GM10266 (cell line): Measurements from ENCODE around the gene LRRC17.

Source experiments
- DNase-seq: peaks from one replicate; pipeline ENCODE4 v3.0.0; 2012; ENCODE audit errors: extremely low spot score
- CTCF ChIP-seq: IDR thresholded peaks from 2 replicates; pipeline ENCODE4 v1.5.1; 2012; ENCODE audit warnings: mild to moderate bottlenecking, low read depth; ENCODE audit not compliant: control insufficient read depth, insufficient read depth; ENCODE audit errors: missing control alignments

LRRC17 gene

GRCh38 chr7:102927312-102927933, 14.6 kb downstream of the LRRC17 start:
- no peak for TF ChIP-seq CTCF
- DNase-seq: no peak

- no peak for TF ChIP-seq CTCF
- DNase-seq: no peak
These were observed 19.0 kb downstream of the LRRC17 start for GRCh38 chr7:102931757-102932156.

GRCh38 chr7:102933763-102934162, 21.0 kb downstream of the LRRC17 start:
- no peak for DNase-seq
- TF ChIP-seq CTCF: no peak

- TF ChIP-seq CTCF: no peak
- DNase-seq: no peak
These were observed 21.4 kb downstream of the LRRC17 start for GRCh38 chr7:102934239-102934638.

GRCh38 chr7:102934701-102935100, 21.9 kb downstream of the LRRC17 start:
- no peak for TF ChIP-seq CTCF
- no peak for DNase-seq

GRCh38 chr7:102935450-102936115, 22.8 kb downstream of the LRRC17 start:
- DNase-seq: no peak
- TF ChIP-seq CTCF: no peak

- no peak for TF ChIP-seq CTCF
- DNase-seq: no peak
These were observed 25.9 kb downstream of the LRRC17 start for GRCh38 chr7:102938679-102939078.
